HG03439 (cell line): Measurements from ENCODE around the gene HIPK3.
"Not testable (repeated sequence)": the region's sequence is repeated elsewhere in the genome, so short reads cannot be mapped to it uniquely, and the experiment has no call there.

Experiments
- ATAC-seq: cut with Tn5 transposase; IDR thresholded peaks from one replicate; pipeline ENCODE4 v1.9.1; 2021; ENCODE audit warnings: mild to moderate bottlenecking, moderate library complexity; ENCODE audit not compliant: unreplicated experiment

HIPK3 gene

DNA sequence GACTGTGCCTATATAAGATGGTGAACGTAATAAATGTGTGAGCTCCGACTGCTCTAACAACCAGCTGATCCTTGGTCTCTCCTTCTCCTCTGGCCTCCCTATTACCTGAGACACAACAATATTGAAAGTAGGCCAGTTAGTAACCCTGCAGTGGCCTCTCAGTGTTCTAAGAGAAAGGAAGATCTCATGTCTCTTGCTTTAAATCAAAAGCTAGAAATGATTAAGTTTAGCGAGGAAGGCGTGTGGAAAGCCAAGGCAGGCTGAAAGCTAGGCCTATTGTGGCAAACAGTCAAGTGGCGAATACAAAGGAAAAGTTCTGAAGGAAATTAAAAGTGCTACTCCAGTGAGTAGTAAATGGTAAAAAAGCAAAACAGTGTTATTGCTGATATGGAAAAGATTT is 39.5 kb downstream of the HIPK3 start:
- no peak for ATAC-seq

DNA sequence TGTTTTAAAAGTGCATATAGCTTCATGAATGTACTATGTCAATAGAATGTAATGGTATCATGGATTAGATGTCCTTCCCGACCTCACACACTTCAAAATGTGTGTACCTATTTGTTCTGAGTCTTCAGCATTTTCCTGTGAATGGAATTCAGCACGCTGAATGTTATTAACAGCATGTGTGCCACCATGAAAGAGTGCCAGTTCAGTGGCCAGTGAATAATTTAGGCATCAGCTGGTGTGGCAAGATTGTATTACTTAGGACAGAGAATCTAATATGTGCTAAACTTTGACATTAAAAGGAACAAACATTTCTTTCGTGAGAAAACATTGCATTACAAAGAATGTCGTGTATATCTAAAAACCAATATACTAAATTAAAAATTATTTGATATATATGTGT is 46.4 kb downstream of the HIPK3 start:
- no peak for ATAC-seq

- not testable (repeated sequence) for ATAC-seq
Observed at GRCh38 chr11:33306821-33307220, 49.6 kb downstream of the HIPK3 start.

DNA sequence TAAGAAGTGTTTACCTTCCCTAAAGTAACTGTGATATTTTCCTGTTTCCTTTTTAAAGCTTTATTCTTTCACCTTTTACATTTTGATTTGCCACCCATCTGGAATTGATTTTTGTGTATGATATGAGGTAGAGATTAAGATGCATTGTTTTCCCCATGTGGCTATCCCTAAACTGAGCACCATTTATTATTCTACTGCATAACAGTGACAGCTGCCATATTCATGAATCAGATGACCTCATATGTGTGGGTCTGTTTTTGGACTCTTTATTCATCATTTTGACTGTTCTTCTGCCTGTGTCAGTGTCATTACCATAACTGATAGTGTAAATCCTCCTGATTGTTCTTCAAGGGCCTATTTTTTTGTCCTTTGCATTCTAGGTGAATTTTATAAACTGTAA is 50.8 kb downstream of the HIPK3 start:
- ATAC-seq, result no peak

DNA sequence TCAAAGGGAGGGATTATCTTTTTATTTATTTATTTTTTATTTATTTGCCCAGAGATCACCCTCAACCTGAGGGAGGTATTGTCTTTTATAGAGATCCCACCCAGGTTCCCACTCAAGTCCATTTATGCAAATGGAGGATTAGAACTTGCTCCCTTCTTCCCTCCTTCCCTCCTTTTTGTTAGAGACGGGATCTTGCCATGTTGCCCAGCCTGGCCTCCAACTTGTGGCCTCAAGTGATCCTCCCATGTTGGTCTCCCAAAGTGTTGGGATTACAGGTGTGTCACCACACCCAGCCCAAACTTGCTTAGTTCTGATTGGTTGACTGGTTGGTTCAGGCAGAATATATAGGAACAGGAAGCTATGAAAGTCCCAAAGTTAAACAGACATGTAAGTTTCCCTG is 51.9 kb downstream of the HIPK3 start:
- ATAC-seq, result no peak

- ATAC-seq, result no peak
Observed at GRCh38 chr11:33310720-33311500, 53.7 kb downstream of the HIPK3 start.

GRCh38 chr11:33311680-33312079 is 54.5 kb downstream of the HIPK3 start:
- no peak for ATAC-seq

DNA sequence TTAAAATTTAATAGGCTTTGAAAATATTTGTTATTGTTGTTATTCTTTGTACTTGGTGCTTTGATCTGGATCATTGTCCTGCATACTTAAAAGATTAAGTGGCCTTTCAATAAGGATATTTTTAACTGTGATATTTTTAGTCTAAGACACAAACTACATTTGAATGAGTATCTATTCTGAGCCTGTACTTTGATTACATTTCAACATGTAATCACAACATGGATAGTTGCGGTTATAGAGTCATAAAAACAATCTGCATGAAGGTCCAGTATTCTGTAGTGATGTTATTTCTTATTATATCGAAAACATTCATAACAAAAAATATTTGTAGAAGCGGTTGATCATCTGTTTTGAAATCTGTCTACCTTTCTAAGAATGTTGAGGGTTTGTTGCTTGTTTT is 58.6 kb downstream of the HIPK3 start:
- no peak for ATAC-seq

DNA sequence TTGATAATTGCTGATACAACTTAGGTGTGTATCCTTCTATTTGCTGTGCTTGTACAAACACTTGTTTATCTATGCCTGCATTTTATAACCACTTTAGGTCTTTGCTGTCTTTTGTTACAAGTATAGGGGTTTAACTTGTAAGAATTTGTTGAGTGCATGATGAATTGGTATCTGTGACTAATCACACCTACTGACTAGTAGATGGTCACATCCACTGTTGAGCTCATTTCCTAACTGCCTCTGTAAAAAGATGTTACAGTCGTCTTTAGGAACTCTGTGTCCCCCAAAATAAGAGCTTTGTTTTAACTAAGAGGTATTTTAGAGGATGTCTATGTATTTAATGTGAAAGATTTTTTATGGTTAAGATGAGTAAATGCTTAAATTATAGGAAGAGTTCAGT is 60.5 kb downstream of the HIPK3 start:
- ATAC-seq, result no peak

GRCh38 chr11:33320016-33320813 is 63.0 kb downstream of the HIPK3 start:
- no peak for ATAC-seq

DNA sequence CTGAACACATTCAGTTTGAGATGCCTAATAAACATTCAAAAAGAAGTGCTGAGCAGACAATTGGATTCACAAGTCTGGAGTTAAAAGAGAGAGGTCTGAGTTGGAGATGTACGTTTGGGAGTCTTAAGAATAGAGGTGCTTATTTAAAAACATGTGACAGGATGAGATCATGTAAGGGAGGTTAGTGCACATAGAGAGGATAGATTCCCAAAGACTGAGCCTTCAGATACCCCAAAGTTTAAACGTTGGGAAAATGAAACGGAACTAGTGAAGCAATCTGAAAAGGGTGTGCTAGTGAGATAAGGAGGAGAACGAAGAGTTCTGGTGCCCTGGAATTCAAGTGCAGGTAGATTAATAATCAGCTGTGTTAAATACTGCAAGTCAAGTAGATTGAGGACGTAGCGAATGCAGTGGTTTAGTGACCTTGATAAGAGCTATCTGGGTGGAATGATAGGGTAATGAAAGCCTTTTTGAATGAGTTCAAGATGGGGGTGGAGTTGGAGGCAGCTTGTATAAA is 63.7 kb downstream of the HIPK3 start:
- no peak for ATAC-seq

GRCh38 chr11:33321422-33321821 is 64.2 kb downstream of the HIPK3 start:
- ATAC-seq, result no peak

DNA sequence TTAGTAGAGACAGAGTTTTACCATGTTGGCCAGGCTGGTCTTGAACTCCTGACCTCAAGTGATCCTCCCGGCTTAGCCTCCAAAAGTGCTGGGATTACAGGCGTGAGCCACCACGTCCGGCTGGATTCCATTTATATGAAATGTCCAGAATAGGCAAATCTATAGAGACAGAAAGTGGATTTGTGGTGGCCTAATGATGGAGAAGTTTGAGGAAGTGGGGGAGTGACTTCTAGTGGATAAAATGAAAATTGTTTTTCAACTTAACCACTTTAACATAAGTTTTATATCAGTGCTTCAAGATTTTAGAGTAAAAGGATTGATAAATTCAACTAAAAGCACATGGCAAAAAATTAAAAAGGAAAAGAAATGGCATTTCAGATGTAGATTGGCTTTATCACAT is 66.2 kb downstream of the HIPK3 start:
- ATAC-seq, result no peak

DNA sequence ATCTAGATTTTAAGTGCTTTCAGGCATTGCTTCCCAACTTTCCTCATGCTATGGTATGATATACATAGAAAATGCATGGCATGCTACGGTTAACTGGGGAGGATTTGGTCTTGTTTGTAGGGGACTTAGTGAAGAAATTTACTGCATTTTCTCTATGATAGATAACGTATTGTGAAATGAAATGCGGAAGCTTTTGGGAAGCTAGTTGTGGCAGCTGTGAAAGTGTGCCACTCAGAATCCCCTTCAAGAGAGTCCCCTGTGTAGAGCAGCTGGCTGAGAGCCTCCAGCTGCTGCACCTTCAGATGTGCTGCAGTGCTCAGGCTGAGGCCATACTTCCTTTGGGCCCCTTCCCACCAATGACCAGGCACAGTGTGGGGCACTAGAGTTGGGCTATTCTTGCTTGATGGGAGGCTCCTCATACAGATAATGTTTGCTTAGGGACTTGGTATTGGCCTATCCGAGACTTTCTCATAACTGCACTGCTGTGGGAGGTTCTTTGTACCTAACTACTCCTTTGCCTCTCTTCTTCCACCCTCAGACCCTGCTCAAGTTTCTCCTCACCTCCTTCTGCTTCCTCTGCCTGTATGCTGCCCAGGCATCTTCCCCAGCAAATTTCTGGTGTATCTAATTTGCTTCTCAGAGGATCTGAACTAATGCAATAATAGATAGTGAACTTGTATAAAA is 67.3 kb downstream of the HIPK3 start:
- ATAC-seq, result no peak

GRCh38 chr11:33325451-33325850 is 68.3 kb downstream of the HIPK3 start:
- ATAC-seq, result no peak

DNA sequence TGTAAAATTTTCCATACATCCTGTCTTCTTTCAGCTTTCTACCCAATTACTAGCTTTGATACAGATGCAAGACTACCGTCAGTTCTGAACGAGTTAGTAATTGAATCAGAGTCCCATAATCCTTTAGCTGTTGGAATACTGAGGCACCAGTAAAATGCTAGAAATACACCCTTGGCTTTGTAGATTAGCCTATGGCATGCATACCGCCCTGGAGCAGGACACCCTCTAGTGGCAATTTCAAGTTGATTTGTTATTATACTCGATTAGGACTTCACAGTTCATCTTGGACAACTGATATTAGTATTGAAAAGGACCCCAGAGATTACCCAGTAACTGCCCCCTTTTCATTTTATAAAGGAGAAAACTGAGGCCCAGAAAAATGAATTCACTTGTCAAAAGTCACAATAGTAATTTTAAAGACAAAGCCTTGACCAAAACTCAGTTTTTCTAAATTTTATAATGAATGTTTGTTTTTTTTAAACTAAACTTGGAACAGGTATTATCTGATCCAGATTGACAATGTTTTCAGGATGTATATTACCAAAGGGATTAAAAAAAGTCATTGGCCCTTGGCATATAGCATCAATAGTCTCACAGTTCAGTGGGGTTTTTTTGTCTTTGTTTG is 72.6 kb downstream of the HIPK3 start:
- no peak for ATAC-seq

GRCh38 chr11:33333816-33334215 is 76.6 kb downstream of the HIPK3 start:
- no peak for ATAC-seq

DNA sequence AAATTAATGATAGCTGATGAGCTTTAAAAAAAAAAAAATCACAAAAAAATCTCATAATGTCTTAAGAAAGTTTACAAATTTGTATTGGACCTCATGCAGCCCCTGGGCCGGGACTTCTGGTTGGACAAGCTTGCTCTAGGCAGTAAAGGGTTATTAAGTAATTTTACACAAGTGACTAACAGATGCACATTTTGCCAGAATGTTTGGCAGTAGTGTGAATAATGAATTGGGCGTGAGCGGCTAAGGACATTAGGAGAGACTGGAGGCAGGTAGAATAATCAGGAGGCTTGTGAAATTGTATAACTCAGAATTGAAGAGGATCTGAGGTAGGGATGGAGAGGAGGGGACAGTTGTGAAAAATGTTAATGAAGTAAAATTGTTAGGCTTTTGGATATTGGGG is 77.4 kb downstream of the HIPK3 start:
- ATAC-seq, result no peak

DNA sequence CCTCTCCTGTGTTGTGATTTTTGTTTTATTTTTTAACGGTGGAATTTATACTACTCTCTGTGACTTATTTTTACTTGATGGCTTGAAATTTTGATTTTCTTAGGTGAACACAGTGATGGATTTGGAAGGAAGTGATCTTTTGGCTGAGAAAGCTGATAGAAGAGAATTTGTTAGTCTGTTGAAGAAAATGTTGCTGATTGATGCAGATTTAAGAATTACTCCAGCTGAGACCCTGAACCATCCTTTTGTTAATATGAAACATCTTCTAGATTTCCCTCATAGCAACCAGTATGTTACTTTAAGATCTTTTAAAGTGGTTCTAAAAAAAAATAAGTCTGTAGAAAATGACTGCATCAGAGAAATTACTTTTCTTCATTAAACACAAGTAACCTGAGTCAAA is 82.1 kb downstream of the HIPK3 start:
- ATAC-seq, result no peak

DNA sequence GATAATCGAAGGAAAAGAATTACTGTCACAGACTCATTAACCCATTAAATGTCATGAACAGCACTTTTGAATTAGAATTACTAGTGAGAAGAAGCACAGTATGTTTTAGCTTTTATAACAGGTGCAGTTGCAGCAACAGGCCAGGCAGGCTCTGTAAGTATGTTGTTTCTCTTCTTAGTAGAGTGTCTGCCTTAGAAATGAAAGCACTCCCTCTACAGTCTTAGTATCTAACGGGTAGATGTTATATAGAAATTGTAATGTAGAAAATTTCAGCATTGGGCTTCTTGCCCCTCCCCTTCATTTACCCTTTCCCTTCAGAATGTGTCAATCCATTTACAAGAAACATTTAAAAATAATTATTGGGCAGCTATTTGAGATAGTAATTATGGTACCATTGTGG is 87.4 kb downstream of the HIPK3 start:
- no peak for ATAC-seq

DNA sequence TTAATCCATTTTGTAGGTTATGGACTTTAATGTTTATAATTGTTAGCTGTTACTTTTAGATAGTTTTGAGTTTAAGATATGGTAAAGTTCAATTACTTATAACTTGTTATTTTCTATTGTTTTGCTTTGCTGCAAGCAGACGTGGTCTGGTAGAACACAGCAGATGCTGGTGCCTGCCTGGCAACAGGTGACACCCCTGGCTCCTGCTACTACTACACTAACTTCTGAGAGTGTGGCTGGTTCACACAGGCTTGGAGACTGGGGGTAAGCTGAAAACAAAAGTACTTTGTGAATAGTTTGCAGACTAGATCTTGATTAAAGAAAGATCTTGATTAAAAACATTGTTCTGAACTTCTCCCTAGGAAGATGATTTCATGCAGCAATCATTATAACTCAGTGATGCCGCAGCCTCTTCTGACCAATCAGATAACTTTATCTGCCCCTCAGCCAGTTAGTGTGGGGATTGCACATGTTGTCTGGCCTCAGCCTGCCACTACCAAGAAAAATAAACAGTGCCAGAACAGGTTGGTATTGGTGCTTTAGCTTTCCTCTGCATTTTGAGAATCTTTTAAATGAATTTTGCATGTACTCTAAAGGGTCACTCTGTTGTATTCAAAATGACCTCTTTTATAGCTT is 90.4 kb downstream of the HIPK3 start:
- peak; percentile 92 for ATAC-seq
